ENCODE results near the gene NDUFB8. TPM values are rescaled to one million over a fixed set of nuclear protein-coding genes. Genes with fewer than 3 reads are reported as not detected.

The NDUFB8 gene
- total RNA-seq, 1 experiment from 2014 or later, result 399 TPM

DNA sequence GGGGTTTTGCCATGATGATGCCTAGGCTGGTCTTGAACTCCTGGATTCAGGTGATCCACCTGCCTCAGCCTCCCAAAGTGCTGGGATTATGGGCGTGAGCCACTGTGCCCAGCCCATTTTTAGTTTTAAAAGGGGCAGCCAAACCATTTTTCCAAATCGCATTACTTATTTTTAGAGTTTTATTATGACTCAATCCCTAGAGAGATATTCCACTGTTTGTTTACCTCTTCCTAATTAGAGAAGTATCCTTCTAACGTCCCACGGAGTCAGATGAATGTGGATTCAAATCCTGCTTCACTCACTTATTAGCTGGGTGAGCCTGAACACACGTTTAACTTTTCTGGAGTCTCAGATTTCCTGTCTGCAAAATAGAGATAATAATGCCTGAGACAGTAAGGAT is 51.7 kb downstream of the NDUFB8 start:
- Histone ChIP-seq H3K4me2 (ENCODE audit: low read length) (no peak overlapping the region), H3K79me2 (ENCODE audit: low read length) (no peaks in the 10 kb centered on the region), H3K4me1 (ENCODE audit: insufficient read depth, low read length) (no peaks in the 10 kb centered on the region), H3F3A (ENCODE audit: low read length, unreplicated experiment) (no peaks in the 10 kb centered on the region), H3K9ac (ENCODE audit: low read length) (no peak overlapping the region), H3K4me3 (ENCODE audit: low read length) (no peak overlapping the region), H3K9me3 (ENCODE audit: low read length) (no peaks in the 10 kb centered on the region), H3K27ac (ENCODE audit: low read length) (no peak overlapping the region), H3K36me3 (ENCODE audit: low read depth, low read length) (no peaks in the 10 kb centered on the region), H3K9me2 (replicated peaks; ENCODE audit: low read length) (no peaks in the 10 kb centered on the region), H4K20me1 (ENCODE audit: low read length) (no peaks in the 10 kb centered on the region), H3K27me3 (ENCODE audit: low read length) (peaks cover 12% of the 10 kb centered on the region), H2AFZ (ENCODE audit: low read length) (no peak overlapping the region)
- BruUV-seq (replicated peaks), result no TSS peak
- POLR2A ChIA-PET (ENCODE audit: unreplicated experiment), result no interaction called here
- TF ChIP-seq EZH2phosphoT487 (IDR thresholded peaks at IDR 0.05; ENCODE audit: borderline replicate concordance, low read length) (no peak), EZH2 (IDR thresholded peaks at IDR 0.05; ENCODE audit: low read length, unreplicated experiment) (no peak)
- TF ChIP-seq, protein P1, sequence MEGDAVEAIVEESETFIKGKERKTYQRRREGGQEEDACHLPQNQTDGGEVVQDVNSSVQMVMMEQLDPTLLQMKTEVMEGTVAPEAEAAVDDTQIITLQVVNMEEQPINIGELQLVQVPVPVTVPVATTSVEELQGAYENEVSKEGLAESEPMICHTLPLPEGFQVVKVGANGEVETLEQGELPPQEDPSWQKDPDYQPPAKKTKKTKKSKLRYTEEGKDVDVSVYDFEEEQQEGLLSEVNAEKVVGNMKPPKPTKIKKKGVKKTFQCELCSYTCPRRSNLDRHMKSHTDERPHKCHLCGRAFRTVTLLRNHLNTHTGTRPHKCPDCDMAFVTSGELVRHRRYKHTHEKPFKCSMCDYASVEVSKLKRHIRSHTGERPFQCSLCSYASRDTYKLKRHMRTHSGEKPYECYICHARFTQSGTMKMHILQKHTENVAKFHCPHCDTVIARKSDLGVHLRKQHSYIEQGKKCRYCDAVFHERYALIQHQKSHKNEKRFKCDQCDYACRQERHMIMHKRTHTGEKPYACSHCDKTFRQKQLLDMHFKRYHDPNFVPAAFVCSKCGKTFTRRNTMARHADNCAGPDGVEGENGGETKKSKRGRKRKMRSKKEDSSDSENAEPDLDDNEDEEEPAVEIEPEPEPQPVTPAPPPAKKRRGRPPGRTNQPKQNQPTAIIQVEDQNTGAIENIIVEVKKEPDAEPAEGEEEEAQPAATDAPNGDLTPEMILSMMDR (conservative IDR thresholded peaks at IDR 0.05; ENCODE audit: low read depth, low read length), result no peak
- DNase-seq (no peak), ATAC-seq (no peak)
- intact Hi-C loops (cut with micrococcal nuclease), result no loop called here
- CTCF ChIA-PET, result no interaction called here

Other genes starting within 250 kb of the NDUFB8 start
- 33.7 and 46.4 TPM in 2 replicates for gene BLOC1S2, start 243.2 kb downstream of the NDUFB8 start, total RNA-seq (2014; rRNA removed)
- gene PKD2L1, start 199.6 kb downstream of the NDUFB8 start, total RNA-seq (2014; rRNA removed), result not detected in 2 replicates
- gene SCD, start 182.6 kb downstream of the NDUFB8 start, total RNA-seq (2014; rRNA removed), result 116 and 121 TPM in 2 replicates
- 0.29 TPM in 1 of 2 replicates, not detected in the other for gene WNT8B, start 66.9 kb downstream of the NDUFB8 start, total RNA-seq (2014; rRNA removed)
- gene SEC31B, start 10.0 kb downstream of the NDUFB8 start, total RNA-seq (2014; rRNA removed), result 1.5 and 1.6 TPM in 2 replicates
- gene HIF1AN, start 6.1 kb upstream of the NDUFB8 start, total RNA-seq (2014; rRNA removed), result 4.5 TPM in 2 replicates
- gene PAX2, start 215.7 kb upstream of the NDUFB8 start, total RNA-seq (2014; rRNA removed), result not detected in 2 replicates

All from PC-3 (cell line).